OCI-M2 (cell line): ENCODE measurements around the gene MTX1.

Source experiments
- DNase-seq: peaks from one replicate; lab custom pipeline; 2025; ENCODE audit not compliant: unreplicated experiment; lab: John Stamatoyannopoulos, UW

Gene MTX1

GRCh38 chr1:155174324-155175280 lies 33.9 kb upstream of the MTX1 start:
- no peak for DNase-seq

GRCh38 chr1:155175281-155175926 lies 33.1 kb upstream of the MTX1 start:
- no peak for DNase-seq

DNA sequence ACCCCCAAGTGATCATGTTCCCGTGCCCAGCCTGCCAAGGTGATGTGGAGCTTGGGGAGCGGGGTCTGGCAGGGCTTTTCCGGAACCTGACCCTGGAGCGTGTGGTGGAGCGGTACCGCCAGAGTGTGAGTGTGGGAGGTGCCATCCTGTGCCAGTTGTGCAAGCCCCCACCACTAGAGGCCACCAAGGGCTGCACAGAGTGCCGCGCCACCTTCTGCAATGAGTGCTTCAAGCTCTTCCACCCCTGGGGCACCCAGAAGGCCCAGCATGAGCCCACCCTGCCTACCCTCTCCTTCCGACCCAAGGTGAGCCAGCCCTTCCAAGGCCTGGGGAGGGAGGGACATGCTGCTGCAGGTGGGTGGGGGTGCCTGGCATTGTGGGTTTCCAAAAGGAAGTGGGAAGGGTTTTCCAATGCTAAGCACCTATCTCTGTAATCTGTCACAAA lies 32.5 kb upstream of the MTX1 start:
- DNase-seq, result no peak

- peak; percentile 17 for DNase-seq
These were observed 31.9 kb upstream of the MTX1 start for GRCh38 chr1:155176544-155177071.

DNA sequence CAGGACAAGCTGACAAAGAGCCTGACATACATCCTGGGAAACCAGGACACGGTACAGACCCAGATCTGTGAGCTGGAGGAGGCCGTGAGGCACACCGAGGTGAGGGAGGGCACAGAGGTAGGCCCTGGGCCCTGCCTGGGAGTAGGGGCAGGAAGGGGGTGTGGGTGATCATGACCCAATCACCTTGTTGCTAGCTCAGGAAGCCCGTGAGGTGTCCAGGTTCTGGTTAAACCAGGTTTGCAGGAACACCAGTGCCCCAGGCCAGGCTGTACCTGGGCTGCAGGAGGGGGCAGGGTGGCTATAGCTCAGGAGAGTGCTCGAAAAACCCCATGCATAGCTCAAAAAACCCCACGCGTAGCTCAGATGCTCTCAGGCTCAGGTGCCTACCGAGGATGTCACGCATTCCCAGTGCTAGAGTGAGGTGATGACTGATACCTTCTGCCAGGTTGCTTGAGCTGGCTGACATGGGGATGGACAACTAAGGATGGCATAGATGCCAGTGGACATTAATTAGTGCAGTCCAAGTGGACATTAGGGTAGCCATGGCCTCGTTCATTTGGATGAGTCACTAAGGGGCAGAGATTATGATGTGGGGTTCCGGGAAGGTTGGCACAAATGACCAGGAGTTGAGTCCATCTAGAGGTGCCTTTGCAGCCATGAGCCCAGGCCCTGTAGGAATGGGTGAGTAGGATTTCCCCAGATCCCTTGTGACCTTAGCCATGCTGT lies 31.1 kb upstream of the MTX1 start:
- no peak for DNase-seq

- DNase-seq, result no peak
These were observed 30.6 kb upstream of the MTX1 start for GRCh38 chr1:155177918-155178281.

DNA sequence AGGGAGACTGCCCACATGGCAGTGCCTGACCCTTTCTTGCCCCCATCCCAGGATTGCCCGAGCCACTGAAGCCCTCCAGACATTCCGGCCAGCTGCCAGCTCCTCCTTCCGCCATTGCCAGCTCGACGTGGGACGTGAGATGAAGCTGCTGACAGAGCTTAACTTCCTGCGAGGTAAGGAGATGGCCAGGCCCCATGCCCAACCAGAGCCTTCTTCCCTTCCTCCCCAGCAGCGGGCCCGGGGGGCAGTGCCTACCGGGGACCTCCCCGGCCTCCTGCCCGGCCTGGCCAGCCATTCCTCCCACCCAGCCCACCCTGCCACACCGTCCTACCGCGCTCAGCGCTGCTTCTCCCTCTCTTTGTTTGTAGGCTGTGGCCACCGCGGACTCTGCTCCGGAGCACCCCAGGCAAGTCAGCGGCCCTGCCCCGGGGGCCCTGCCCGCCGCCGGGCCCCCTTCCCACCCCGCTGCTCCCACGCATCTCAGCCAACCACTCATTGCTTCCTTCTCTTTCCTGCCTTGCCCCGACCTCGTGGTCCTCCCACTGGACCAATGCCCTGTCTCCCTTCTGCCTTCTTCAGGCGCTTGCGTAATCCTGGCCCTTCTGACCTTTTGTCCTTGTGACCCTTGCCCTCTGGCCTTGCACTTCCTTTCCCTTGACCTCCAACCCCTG lies 29.9 kb upstream of the MTX1 start:
- DNase-seq, result no peak

DNA sequence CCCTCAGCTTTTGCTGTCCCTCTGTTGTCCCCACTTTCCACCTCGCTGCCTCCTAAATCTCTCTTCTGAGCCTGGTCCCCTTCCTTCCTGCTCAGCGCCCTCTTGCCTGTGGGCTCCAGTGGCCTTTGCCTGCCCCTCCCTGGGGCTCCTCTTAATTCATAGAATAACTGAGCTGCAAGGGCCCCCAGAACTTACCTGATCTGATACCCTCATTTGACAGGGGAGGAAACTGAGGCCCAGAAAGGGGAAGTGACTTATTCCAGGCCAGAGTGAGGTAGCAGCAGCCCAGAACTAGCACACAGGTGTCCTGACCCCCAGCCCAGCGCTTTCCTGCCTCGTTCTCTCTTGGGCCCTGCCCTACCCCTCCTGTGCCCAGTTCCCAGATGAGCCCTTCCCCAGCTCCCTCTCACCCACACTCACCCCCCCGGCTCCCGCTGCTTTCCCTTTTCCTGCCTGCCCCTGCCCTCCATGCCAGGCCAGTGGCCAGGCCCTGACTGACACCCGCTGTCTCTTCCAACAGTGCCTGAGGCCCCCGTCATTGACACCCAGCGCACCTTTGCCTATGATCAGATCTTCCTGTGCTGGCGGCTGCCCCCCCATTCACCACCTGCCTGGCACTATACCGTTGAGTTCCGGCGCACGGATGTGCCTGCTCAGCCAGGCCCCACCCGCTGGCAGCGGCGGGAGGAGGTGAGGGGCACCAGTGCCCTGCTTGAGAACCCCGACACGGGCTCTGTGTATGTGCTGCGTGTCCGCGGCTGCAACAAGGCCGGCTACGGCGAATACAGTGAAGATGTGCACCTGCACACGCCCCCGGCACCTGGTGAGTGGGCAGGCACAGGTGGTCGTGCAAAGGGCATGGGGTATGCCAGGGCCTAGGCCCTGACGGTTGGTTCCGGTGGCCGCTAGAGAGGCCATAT lies 29.1 kb upstream of the MTX1 start:
- no peak for DNase-seq

- no peak for DNase-seq
These were observed 27.0 kb upstream of the MTX1 start for GRCh38 chr1:155181371-155182051.

- DNase-seq, result no peak
These were observed 26.4 kb upstream of the MTX1 start for GRCh38 chr1:155182052-155182550.

DNA sequence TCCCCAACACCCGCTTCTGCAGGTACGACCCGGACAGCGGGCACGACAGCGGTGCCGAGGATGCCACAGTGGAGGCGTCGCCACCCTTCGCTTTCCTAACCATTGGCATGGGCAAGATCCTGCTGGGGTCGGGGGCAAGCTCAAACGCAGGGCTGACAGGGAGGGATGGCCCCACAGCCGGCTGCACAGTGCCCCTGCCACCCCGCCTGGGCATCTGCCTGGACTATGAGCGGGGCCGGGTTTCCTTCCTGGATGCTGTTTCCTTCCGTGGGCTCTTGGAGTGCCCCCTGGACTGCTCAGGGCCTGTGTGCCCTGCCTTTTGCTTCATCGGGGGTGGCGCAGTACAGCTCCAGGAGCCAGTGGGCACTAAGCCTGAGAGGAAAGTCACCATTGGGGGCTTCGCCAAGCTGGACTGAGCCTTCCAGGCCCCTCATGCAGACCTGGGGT lies 24.7 kb upstream of the MTX1 start:
- no peak for DNase-seq

- DNase-seq, result no peak
These were observed 24.1 kb upstream of the MTX1 start for GRCh38 chr1:155184351-155184811.

DNA sequence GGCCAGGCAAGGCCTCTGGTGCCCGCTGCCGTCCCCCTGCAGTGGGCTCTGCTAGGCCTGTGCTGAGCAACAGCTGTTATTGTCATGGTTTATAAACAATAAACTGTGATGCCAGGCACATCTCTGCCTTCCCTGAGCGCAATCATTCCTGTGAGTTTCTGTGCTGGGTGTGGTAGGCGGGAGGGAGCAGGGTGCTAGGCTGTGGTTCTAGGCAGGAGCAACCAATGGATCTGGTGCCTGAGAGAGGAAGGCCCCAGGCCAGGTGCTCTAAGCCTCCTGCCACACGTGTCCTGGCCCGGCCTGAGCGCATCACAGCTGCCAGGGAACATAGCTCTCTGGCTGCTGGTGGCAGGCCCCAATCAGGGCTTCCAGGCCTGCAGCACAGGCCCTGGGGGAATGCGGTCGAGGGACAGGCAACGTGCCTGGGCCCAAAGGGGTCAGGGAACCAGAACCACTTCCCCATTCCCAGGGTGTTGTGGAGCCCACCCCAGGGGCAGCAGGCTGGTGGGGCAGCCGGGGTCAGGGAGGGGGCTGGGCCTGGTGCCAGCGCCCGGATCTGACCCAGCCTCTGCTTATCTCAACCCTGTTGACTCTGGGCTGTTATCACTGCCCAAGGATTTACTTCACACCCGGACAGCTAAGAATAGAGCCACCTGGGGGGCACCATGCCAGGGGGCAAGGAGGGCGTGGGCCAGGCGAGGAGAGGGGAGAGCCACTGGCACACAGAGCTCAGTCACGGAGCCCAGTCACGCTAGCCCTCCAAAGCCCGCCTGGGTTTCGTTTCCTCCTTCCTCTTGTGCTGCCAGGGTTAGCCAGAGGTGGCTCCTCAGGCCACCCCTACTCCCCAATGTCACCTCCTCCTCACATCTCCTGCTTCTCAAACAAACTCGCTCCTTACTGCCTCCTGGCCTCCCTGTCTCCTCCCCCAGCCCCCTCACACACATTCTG lies 23.4 kb upstream of the MTX1 start:
- no peak for DNase-seq

- DNase-seq, result no peak
These were observed 22.8 kb upstream of the MTX1 start for GRCh38 chr1:155185783-155186066.

DNA sequence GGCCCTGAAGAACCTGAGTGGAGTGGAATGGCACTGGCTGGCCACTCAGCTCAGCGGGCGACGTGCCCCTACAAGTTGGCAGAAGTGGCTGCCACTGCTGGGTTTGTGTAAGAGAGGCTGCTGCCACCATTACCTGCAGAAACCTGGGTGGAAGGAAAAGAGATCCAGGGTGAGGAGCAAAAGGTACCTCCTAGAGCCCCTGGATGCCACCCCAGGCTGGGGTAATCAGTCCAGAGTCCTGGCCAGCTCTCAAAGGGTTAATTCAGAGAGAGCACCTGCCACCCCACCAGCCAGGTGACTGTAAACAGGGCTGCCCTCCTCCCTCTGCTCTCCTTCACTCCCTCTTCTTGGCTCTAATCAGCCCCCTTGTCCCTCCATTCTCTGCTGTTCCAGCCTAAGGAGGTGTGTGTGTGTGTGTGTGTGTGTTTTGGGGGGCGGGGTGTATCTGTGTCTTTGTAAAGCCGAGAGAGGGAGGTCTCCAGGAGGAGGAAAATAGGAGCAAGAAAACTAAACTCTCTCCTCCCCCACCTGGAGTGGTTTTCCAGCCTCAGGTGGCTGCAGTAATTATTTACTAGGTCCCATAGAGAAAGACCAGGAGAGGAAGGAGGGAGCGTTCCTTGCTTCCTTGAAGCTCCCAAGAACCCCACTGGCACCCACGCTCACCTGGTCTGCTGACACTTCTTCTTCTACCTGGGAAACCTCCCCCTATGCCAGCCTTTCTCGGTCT lies 22.3 kb upstream of the MTX1 start:
- DNase-seq, result no peak

DNA sequence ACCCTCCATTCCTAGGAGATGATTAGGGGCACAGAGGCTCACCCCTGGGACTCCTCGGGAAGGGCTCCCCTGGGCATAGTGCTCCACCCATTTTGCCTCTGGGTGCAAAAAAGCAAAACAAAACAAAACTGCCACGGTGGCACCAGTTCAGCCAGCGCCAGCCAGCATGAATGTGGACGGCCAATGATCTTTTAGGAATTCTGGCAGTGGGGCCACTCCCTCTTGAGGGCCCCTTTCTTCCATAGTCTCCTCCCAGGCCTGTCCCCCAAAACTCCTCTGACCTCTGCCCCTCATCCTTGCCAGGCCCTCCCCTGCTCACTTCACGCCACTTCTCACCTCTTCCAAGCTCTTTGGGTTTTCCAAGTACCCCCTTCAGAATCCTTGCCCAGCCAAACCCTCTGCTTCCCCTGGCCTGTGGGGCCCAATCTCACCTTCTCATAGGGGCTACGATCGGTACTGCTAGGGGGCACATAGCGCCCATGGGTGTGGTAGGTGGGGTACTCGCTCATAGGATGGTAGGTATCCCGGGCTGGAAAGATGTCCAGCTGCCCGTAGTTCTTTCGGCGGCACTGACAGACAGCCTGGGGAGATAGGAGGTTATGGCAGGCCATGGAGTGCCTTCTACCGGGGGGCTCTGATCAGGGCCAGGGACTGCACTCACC lies 21.6 kb upstream of the MTX1 start:
- no peak for DNase-seq

DNA sequence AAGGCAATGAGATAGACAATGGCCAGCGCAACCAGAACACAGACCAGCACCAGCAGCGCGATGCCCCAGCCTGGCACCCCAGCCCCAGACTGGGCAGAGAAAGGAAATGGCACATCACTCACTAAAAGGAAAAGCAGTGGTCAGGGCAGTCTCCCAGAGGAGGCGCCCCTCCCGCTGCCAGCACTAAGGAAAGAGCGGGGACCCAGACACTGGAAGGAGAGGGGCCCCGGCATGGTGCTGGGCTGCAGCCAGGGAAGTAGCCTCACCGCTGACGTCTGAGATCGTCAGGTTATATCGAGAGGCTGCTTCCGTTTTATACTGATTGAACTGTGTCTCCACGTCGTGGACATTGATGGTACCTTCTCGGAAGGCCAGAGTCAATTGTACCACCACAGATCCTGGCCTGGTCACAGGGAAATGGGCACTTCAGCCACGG lies 21.0 kb upstream of the MTX1 start:
- no peak for DNase-seq
